PC-3 (cell line): ENCODE data around the gene ITPKC.

Experiments used
- CTCF ChIP-seq: fragments of 300-600 bp; sonication (generic); conservative IDR thresholded peaks from 2 replicates; pipeline ENCODE4 v1.5.1; 2017; ENCODE audit warnings: antibody characterized with exemption, low read depth, mild to moderate bottlenecking, low read length
- EZH2phosphoT487 ChIP-seq: fragments of 300-600 bp; sonication (generic); IDR thresholded peaks from 2 replicates; pipeline ENCODE4 v1.6.1; 2018; ENCODE audit warnings: mild to moderate bottlenecking, antibody characterized with exemption, low read length, borderline replicate concordance

GRCh38 chr19:40723661-40724254 is 6.8 kb downstream of the ITPKC start:
- TF ChIP-seq CTCF = no peak
- no peak for TF ChIP-seq EZH2phosphoT487
